Liver (tissue), 9 donors: ENCODE data around the gene KRT1. TPM values are rescaled to one million over a fixed set of nuclear protein-coding genes. Genes with fewer than 3 reads are reported as not detected.

ENCODE experiments used
- DNase-seq: peaks from one replicate; pipeline ENCODE4 v3.0.0-alpha.2; 2017; ENCODE audit warnings: low spot score
- H3K27ac ChIP-seq, 2 donors: one replicate each; pipeline ENCODE4 v1.7.0; 2013; ENCODE audit warnings: inconsistent platforms in 2 of 2, low read length in 2 of 2, control low read depth in 1 of 2, low read depth in 1 of 2, mild to moderate bottlenecking in 1 of 2
- H3K27me3 ChIP-seq, 4 donors: one replicate each; pipeline versions ENCODE4 v1.6.1 to v1.7.0; 2013; ENCODE audit warnings: low read length in 3 of 4, inconsistent platforms in 1 of 4, mild to moderate bottlenecking in 1 of 4, moderate library complexity in 1 of 4; ENCODE audit not compliant: control insufficient read depth in 4 of 4, insufficient read depth in 4 of 4
- H3K36me3 ChIP-seq, 4 donors: one replicate each; pipeline versions ENCODE4 v1.6.1 to v1.7.0; 2013; ENCODE audit warnings: low read length in 3 of 4, mild to moderate bottlenecking in 3 of 4, low read depth in 1 of 4, moderate library complexity in 1 of 4; ENCODE audit not compliant: control insufficient read depth in 4 of 4, insufficient read depth in 3 of 4
- H3K4me1 ChIP-seq, 4 donors: one replicate each; pipeline versions ENCODE4 v1.6.1 to v1.7.0; 2013; ENCODE audit warnings: low read length in 3 of 4, mild to moderate bottlenecking in 3 of 4, moderate library complexity in 1 of 4; ENCODE audit not compliant: control insufficient read depth in 4 of 4, insufficient read depth in 4 of 4
- H3K4me3 ChIP-seq, 3 donors: one replicate each; pipeline versions ENCODE4 v1.6.1 to v1.7.0; 2013; ENCODE audit warnings: low read length in 3 of 3, control low read depth in 1 of 3, low read depth in 1 of 3, mild to moderate bottlenecking in 1 of 3
- H3K9ac ChIP-seq, 2 donors: one replicate each; pipeline ENCODE4 v1.7.0; 2013; ENCODE audit warnings: low read length in 2 of 2, mild to moderate bottlenecking in 2 of 2, moderate library complexity in 2 of 2, control low read depth in 1 of 2, low read depth in 1 of 2
- H3K9me3 ChIP-seq, 4 donors: one replicate each; pipeline versions ENCODE4 v1.6.1 to v1.7.0; 2013; ENCODE audit warnings: low read length in 3 of 4; ENCODE audit not compliant: control insufficient read depth in 4 of 4
- GABPA ChIP-seq, 2 donors: IDR thresholded peaks in 1 of 2; conservative IDR thresholded peaks in 1 of 2; 2 replicates each; pipeline ENCODE4 v1.6.1; 2016; ENCODE audit warnings: antibody characterized with exemption in 2 of 2, mild to moderate bottlenecking in 1 of 2, moderate library complexity in 1 of 2
- HNF4G ChIP-seq: IDR thresholded peaks from 2 replicates; pipeline ENCODE4 v1.6.1; 2016; ENCODE audit warnings: antibody characterized with exemption
- JUND ChIP-seq, 2 donors: IDR thresholded peaks; 2 replicates each; pipeline ENCODE4 v1.6.1; 2016; ENCODE audit warnings: antibody characterized with exemption in 2 of 2
- NR2F2 ChIP-seq: IDR thresholded peaks from 2 replicates; pipeline ENCODE4 v1.6.1; 2016; ENCODE audit warnings: antibody characterized with exemption
- RAD21 ChIP-seq, 2 donors: IDR thresholded peaks; 2 replicates each; pipeline ENCODE4 v1.6.1; 2016; ENCODE audit warnings: antibody characterized with exemption in 2 of 2, mild to moderate bottlenecking in 2 of 2
- SP1 ChIP-seq: IDR thresholded peaks from 2 replicates; pipeline ENCODE4 v1.6.1; 2018; ENCODE audit warnings: antibody characterized with exemption, mild to moderate bottlenecking
- TAF1 ChIP-seq: conservative IDR thresholded peaks from 2 replicates; pipeline ENCODE4 v1.6.1; 2016; ENCODE audit warnings: antibody characterized with exemption, mild to moderate bottlenecking
- YY1 ChIP-seq: IDR thresholded peaks from 2 replicates; pipeline ENCODE4 v1.6.1; 2016; ENCODE audit warnings: antibody characterized with exemption, mild to moderate bottlenecking
- WGBS: extraction: QIAGEN DNeasy Blood & Tissue Kit; methylation state at CpG from one replicate; pipeline ENCODE4 v1.1.7; 2013; 5-methylcytosine and 5-hydroxymethylcytosine counted together
- polyA plus RNA-seq, 2 donors: library from polyadenylated mRNA; stranded (reverse) in 1 of 2; unstranded in 1 of 2; fragments of 200-250 nt in 1 of 2; fragments of >200 nt in 1 of 2; fragmentation: Nextera tagmentation in 1 of 2; extraction: Ambion mirVana in 1 of 2; gene quantifications; one replicate each; pipeline versions ENCODE4 v1.2.1 to v1.2.3, GENCODE V29; 2013 to 2015
- total RNA-seq, 2 donors: library from RNA; depleted of rRNA; stranded (reverse); fragments of >200 nt; gene quantifications; one replicate each; pipeline ENCODE4 v1.2.3, GENCODE V29; 2014
- TF ChIP-seq, protein P1 (sequence below): IDR thresholded peaks from 2 replicates; pipeline ENCODE4 v1.6.1; 2016; ENCODE audit warnings: antibody characterized with exemption
- TF ChIP-seq, protein P2 (sequence below): fragments of 150-350 bp; IDR thresholded peaks from 2 replicates; pipeline ENCODE4 v1.5.1; 2017; ENCODE audit warnings: improper control_type of control experiment, low read depth, low read length; ENCODE audit not compliant: missing input control
- TF ChIP-seq, protein P3 (sequence below): IDR thresholded peaks from 2 replicates; pipeline ENCODE4 v1.6.1; 2016; ENCODE audit warnings: antibody characterized with exemption
- TF ChIP-seq, protein P4 (sequence below): IDR thresholded peaks from 2 replicates; pipeline ENCODE4 v1.6.1; 2016; ENCODE audit warnings: antibody characterized with exemption, mild to moderate bottlenecking
- TF ChIP-seq, protein P5 (sequence below): IDR thresholded peaks from 2 replicates; pipeline ENCODE4 v1.6.1; 2016; ENCODE audit warnings: antibody characterized with exemption
- donor health status: healthy.
- donor health status: healthy.
- donor health status: healthy.
- donor health status: healthy.
- donor health status: healthy.

KRT1 gene
- total and polyA plus RNA-seq, 4 donors: 0.14 to 2.7 TPM; not detected in 2

DNA sequence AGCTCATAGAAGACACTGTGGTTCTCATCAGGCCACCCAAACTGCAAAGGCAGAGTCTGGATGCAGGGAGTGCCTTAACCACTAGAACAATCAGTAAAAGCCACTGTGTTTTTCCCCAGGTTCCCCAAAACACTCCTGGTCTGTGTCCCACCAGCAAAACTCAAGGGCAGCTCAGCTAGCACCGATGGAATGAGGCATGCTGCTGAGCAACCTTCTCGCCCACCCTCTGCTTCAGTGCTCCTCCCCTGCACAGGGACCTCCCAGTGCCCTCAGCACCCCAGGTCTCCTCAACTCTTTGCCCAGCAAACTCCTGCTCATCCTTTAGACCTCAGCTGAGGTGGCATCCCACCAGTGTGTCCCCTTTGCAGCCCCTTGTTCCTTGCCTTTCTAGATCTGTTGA, 19.2 kb upstream of the KRT1 start:
- Histone ChIP-seq H3K27ac (no peak overlapping the region), H3K4me3 (no peak overlapping the region), H3K36me3 (no peaks in the 10 kb centered on the region), H3K9ac (no peak overlapping the region), H3K27me3 (no peaks in the 10 kb centered on the region), H3K9me3 (no peaks in the 10 kb centered on the region), H3K4me1 (no peaks in the 10 kb centered on the region)
- no peak for DNase-seq
- TF ChIP-seq RAD21 (IDR thresholded peaks at IDR 0.05) (no peak), HNF4G (no peak), TAF1 (no peak), NR2F2 (no peak), JUND (IDR thresholded peaks at IDR 0.05) (no peak)
- TF ChIP-seq, protein P1, sequence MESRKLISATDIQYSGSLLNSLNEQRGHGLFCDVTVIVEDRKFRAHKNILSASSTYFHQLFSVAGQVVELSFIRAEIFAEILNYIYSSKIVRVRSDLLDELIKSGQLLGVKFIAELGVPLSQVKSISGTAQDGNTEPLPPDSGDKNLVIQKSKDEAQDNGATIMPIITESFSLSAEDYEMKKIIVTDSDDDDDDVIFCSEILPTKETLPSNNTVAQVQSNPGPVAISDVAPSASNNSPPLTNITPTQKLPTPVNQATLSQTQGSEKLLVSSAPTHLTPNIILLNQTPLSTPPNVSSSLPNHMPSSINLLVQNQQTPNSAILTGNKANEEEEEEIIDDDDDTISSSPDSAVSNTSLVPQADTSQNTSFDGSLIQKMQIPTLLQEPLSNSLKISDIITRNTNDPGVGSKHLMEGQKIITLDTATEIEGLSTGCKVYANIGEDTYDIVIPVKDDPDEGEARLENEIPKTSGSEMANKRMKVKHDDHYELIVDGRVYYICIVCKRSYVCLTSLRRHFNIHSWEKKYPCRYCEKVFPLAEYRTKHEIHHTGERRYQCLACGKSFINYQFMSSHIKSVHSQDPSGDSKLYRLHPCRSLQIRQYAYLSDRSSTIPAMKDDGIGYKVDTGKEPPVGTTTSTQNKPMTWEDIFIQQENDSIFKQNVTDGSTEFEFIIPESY: no peak
- TF ChIP-seq, protein P2, sequence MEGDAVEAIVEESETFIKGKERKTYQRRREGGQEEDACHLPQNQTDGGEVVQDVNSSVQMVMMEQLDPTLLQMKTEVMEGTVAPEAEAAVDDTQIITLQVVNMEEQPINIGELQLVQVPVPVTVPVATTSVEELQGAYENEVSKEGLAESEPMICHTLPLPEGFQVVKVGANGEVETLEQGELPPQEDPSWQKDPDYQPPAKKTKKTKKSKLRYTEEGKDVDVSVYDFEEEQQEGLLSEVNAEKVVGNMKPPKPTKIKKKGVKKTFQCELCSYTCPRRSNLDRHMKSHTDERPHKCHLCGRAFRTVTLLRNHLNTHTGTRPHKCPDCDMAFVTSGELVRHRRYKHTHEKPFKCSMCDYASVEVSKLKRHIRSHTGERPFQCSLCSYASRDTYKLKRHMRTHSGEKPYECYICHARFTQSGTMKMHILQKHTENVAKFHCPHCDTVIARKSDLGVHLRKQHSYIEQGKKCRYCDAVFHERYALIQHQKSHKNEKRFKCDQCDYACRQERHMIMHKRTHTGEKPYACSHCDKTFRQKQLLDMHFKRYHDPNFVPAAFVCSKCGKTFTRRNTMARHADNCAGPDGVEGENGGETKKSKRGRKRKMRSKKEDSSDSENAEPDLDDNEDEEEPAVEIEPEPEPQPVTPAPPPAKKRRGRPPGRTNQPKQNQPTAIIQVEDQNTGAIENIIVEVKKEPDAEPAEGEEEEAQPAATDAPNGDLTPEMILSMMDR: no peak
- 87% methylated on average over 2 of the region's 2 CpGs for WGBS

DNA sequence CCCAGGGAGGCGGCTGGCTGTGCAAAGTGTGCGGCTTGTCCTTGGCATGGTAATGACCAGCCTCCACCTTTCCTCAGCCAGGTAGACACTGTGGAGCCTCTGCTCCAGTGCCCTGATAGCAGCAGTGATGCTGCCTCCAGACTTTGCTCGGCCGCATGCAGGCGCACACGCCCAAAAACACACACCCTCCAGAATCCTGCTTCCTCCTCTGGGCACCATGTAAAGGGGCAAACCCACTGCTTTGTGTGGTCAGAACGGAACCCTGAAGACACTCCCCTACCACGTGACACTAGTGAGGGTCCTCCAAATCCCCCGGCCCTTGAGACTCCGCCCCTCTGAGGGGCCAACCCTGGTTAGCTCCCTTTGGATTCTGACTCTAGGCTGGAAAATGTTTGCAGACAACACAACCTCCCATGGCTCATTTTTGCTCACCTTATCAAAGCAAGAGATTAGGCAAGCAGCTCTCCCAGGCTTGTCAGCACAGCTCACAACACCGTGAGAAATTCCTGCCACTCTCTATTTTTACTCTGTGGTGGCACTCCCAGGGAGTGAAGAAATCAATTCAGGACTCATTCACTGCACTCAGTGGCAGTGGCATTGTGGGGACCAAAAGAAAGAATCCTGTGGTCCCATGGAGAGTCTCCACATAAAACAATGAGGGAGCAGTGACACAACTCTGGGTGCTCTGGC, 18.6 kb upstream of the KRT1 start:
- TF ChIP-seq NR2F2: no peak
- Histone ChIP-seq H3K9ac (no peak overlapping the region), H3K4me1 (no peaks in the 10 kb centered on the region), H3K27ac (no peak overlapping the region), H3K4me3 (no peak overlapping the region), H3K27me3 (no peaks in the 10 kb centered on the region), H3K9me3 (no peaks in the 10 kb centered on the region), H3K36me3 (no peaks in the 10 kb centered on the region)
- WGBS: 43% methylated on average over 11 of the region's 11 CpGs
- no peak for DNase-seq

DNA sequence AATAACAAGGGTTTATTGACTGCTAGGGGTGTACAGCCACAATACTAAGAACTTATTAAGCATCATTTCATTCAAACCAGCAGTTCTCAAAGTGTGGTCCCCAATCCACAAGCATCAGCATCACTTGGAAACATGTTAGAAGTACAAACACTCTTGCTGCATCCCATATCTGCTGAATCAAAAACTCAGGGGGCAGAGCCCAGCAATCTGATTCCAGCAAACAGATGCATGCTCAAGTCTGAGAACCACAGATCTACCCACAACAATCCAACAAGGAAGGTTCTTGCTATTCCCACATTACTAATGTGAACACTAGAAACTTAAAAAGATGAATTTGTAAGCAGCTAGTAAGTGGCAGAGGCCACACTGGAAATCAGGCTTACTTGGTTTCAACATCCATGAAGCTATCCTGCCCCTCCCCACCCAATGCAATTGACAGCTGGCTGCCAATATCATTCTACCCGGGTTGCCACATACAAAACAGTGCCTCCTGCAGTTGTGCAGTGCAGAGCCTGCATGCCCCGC, 16.9 kb upstream of the KRT1 start:
- DNase-seq: no peak
- Histone ChIP-seq H3K36me3 (no peaks in the 10 kb centered on the region), H3K9me3 (no peaks in the 10 kb centered on the region), H3K27ac (no peak overlapping the region), H3K27me3 (peaks cover 0 to 3% (median under 1%) of the 10 kb centered on the region in 4 donors), H3K9ac (no peak overlapping the region), H3K4me3 (no peak overlapping the region), H3K4me1 (no peaks in the 10 kb centered on the region)
- 65% methylated on average over 2 of the region's 2 CpGs for WGBS
- TF ChIP-seq TAF1: no peak
- TF ChIP-seq, protein P2: no peak
- TF ChIP-seq, protein P3, sequence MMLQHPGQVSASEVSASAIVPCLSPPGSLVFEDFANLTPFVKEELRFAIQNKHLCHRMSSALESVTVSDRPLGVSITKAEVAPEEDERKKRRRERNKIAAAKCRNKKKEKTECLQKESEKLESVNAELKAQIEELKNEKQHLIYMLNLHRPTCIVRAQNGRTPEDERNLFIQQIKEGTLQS: no peak
- TF ChIP-seq, protein P4, sequence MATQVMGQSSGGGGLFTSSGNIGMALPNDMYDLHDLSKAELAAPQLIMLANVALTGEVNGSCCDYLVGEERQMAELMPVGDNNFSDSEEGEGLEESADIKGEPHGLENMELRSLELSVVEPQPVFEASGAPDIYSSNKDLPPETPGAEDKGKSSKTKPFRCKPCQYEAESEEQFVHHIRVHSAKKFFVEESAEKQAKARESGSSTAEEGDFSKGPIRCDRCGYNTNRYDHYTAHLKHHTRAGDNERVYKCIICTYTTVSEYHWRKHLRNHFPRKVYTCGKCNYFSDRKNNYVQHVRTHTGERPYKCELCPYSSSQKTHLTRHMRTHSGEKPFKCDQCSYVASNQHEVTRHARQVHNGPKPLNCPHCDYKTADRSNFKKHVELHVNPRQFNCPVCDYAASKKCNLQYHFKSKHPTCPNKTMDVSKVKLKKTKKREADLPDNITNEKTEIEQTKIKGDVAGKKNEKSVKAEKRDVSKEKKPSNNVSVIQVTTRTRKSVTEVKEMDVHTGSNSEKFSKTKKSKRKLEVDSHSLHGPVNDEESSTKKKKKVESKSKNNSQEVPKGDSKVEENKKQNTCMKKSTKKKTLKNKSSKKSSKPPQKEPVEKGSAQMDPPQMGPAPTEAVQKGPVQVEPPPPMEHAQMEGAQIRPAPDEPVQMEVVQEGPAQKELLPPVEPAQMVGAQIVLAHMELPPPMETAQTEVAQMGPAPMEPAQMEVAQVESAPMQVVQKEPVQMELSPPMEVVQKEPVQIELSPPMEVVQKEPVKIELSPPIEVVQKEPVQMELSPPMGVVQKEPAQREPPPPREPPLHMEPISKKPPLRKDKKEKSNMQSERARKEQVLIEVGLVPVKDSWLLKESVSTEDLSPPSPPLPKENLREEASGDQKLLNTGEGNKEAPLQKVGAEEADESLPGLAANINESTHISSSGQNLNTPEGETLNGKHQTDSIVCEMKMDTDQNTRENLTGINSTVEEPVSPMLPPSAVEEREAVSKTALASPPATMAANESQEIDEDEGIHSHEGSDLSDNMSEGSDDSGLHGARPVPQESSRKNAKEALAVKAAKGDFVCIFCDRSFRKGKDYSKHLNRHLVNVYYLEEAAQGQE: no peak
- TF ChIP-seq, protein P1: no peak
- TF ChIP-seq HNF4G: no peak
- TF ChIP-seq YY1: no peak
- TF ChIP-seq SP1: no peak
- TF ChIP-seq RAD21 (IDR thresholded peaks at IDR 0.05): no peak
- TF ChIP-seq, protein P5, sequence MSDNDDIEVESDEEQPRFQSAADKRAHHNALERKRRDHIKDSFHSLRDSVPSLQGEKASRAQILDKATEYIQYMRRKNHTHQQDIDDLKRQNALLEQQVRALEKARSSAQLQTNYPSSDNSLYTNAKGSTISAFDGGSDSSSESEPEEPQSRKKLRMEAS: no peak
- TF ChIP-seq NR2F2: no peak
- TF ChIP-seq GABPA (IDR thresholded peaks at IDR 0.05 in 1 of 2, conservative IDR thresholded peaks at IDR 0.05 in 1 of 2): no peak
